PFSK-1 (cell line): ENCODE measurements around the gene THBS1.

Source experiments
- FOXP2 ChIP-seq: optimal IDR thresholded peaks from 2 replicates; pipeline ENCODE3; 2011; ENCODE audit warnings: borderline replicate concordance, control low read depth, inconsistent platforms; ENCODE audit not compliant: insufficient read depth; ENCODE audit errors: extremely low read length, extremely low read depth
- POLR2AphosphoS5 ChIP-seq: IDR thresholded peaks from 2 replicates; pipeline ENCODE4 v1.6.1; 2012; ENCODE audit warnings: low read depth, mild to moderate bottlenecking, control low read depth, low read length, moderate library complexity
- SIN3A ChIP-seq: IDR thresholded peaks from 2 replicates; pipeline ENCODE4 v1.6.1; 2012; ENCODE audit warnings: mild to moderate bottlenecking, low read length, moderate library complexity, borderline replicate concordance; ENCODE audit not compliant: insufficient read depth
- TAF1 ChIP-seq: IDR thresholded peaks from 2 replicates; pipeline ENCODE4 v1.6.1; 2012; ENCODE audit warnings: low read length, control low read depth, borderline replicate concordance; ENCODE audit not compliant: insufficient read depth
- TF ChIP-seq, protein P1 (sequence below), 2 experiments: IDR thresholded peaks; 2 replicates each; pipeline versions ENCODE4 v1.6.1 to v1.8.0; 2011 to 2012; ENCODE audit warnings: low read depth in 2 of 2, low read length in 2 of 2, control low read depth in 1 of 2, inconsistent platforms in 1 of 2, mild to moderate bottlenecking in 1 of 2, moderate library complexity in 1 of 2; ENCODE audit not compliant: insufficient read depth in 1 of 2

Gene THBS1

DNA sequence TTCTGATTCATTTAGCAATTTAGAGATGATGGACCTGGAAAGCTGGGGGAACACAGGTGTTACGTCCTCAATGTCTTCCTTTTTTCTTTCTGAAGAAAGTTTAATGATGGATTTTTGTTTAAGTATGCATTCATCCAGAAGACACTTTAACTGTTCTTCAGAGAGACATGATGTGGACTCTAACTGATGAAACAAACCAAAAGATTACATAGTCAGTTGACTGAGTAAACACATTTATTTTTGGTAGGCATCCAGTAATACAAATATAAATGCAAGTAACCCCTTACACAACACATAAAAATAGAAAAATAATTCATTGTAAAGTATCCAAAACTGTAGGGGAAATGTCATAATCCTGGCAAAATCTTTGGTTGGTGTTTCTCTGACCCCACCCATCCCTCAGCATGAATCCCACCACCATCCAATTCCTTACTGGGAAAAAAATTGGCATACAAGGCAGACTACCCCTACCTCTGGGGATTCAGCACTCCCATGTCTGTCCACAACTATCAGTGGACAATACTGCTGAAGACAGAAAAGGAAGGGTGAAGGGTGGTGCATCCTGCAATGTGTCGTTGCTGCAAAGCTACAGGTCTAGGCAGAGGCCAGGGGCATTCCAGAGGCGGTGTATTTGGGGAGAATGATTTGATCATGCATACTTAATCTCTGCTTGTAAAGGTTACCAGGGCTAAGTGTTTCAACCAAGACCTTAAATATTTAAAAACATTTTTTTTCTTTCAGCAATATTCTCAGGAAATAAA lies 37.4 kb downstream of the THBS1 start:
- TF ChIP-seq FOXP2: no peak

GRCh38 chr15:39621210-39621609 lies 40.3 kb downstream of the THBS1 start:
- TF ChIP-seq FOXP2: no peak

DNA sequence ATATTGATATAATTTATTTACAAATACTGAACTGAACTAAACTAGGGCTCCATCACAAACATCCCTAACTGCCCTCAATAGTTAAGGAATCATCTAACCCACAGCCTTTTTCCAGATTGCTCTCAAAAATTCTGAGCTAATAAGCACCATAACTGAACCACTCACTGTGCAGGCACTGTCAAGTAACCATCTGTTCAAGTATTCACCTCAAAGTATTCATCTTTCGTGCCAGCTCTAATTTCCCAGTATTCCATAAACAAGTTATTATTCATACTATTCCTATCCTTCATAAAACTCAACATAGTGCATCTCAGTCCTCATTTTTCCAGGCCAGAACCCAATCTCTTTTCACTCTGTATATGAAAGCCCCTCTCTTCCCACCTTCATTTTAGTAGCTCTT lies 41.1 kb downstream of the THBS1 start:
- no peak for TF ChIP-seq POLR2AphosphoS5
- TF ChIP-seq, protein P1, sequence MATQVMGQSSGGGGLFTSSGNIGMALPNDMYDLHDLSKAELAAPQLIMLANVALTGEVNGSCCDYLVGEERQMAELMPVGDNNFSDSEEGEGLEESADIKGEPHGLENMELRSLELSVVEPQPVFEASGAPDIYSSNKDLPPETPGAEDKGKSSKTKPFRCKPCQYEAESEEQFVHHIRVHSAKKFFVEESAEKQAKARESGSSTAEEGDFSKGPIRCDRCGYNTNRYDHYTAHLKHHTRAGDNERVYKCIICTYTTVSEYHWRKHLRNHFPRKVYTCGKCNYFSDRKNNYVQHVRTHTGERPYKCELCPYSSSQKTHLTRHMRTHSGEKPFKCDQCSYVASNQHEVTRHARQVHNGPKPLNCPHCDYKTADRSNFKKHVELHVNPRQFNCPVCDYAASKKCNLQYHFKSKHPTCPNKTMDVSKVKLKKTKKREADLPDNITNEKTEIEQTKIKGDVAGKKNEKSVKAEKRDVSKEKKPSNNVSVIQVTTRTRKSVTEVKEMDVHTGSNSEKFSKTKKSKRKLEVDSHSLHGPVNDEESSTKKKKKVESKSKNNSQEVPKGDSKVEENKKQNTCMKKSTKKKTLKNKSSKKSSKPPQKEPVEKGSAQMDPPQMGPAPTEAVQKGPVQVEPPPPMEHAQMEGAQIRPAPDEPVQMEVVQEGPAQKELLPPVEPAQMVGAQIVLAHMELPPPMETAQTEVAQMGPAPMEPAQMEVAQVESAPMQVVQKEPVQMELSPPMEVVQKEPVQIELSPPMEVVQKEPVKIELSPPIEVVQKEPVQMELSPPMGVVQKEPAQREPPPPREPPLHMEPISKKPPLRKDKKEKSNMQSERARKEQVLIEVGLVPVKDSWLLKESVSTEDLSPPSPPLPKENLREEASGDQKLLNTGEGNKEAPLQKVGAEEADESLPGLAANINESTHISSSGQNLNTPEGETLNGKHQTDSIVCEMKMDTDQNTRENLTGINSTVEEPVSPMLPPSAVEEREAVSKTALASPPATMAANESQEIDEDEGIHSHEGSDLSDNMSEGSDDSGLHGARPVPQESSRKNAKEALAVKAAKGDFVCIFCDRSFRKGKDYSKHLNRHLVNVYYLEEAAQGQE (IDR thresholded peaks at IDR 0.05; ENCODE audit: insufficient read depth in 1 of 2, low read depth in 2 of 2, low read length in 2 of 2): no peak
- TF ChIP-seq SIN3A: no peak
- TF ChIP-seq FOXP2: no peak
- TF ChIP-seq TAF1: no peak

GRCh38 chr15:39622660-39623516 lies 42.0 kb downstream of the THBS1 start:
- TF ChIP-seq POLR2AphosphoS5: no peak
- TF ChIP-seq, protein P1 (IDR thresholded peaks at IDR 0.05; ENCODE audit: insufficient read depth in 1 of 2, low read depth in 2 of 2, low read length in 2 of 2): no peak
- TF ChIP-seq TAF1: no peak
- TF ChIP-seq SIN3A: no peak

DNA sequence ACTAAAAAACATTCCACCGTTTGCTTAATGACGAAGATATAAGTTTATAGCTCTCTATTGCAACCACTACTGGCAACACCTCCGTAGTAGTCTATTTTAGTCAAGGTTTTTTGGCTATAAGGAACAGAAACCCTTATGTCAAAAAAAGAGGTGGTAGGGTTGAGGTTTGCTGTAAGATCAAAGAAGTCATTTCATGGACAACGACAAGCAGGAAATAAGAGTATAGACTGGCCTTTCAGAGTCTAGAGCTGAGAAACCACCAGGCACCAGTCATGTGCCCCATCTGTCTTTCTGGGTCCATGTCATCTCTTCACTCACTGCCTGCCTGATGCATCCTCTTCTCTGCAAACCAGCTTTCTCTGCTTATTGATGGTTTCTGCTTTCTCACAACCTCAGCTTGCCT lies 42.7 kb downstream of the THBS1 start:
- TF ChIP-seq SIN3A (no peak), FOXP2 (no peak), TAF1 (no peak)
- TF ChIP-seq, protein P1 (IDR thresholded peaks at IDR 0.05; ENCODE audit: insufficient read depth in 1 of 2, low read depth in 2 of 2, low read length in 2 of 2): no peak

DNA sequence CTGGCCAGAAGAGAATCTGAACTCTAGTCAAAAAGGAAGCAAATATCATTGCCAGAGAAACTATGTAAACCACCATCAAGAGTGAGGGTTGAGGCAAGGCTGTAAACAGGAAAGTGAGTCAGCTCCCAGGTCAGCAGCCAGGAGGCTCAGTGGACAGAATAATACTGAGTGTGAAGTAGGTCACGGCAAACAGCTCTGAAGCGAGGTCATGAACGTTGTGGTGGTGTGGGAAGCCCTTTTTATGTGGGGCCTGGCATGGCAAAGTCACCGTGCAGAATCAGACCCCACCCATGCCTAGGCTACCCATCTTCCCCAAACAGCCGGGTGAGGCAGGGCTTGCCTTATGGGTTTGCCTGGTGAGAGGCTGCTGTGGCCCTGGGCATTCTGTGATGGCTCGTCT lies 43.9 kb downstream of the THBS1 start:
- no peak; the same call in 1 of the 2 replicates for TF ChIP-seq SIN3A
- peak; percentile 99 for TF ChIP-seq FOXP2
